ENCODE results near the gene POLH. TPM values are rescaled to one million over a fixed set of nuclear protein-coding genes. Genes with fewer than 3 reads are reported as not detected.

POLH gene
- total and polyA plus RNA-seq, 7 donors: 1.7 to 6.8 (median 5.2) TPM

- Histone ChIP-seq H3K27ac (no peak overlapping the region), H3K36me3 (ENCODE audit: insufficient read depth in 1 of 2, low read depth in 1 of 2) (peaks cover 0 to 74% of the 10 kb centered on the region in 2 donors), H3K9me3 (no peaks in the 10 kb centered on the region), H3K27me3 (ENCODE audit: insufficient read depth in 3 of 3, low read length in 2 of 3) (no peaks in the 10 kb centered on the region), H3K4me1 (no peaks in the 10 kb centered on the region), H3K4me3 (no peak overlapping the region)
- intact Hi-C loops (cut with DNase I): loop anchor here in 1 of 2 donors (2.0 kb wide), 1 partner anchor 470 kb away; no protein-coding TSS in a partner anchor
- 76 to 82% (median 76%) methylated on average over 1 of the region's 1 CpG for WGBS, 3 donors
- ATAC-seq: no peak
- no peak for TF ChIP-seq CTCF (IDR thresholded peaks at IDR 0.05)
- DNase-seq: no peak
These were observed 32.8 kb downstream of the POLH start for GRCh38 chr6:43608807-43609206.

- Histone ChIP-seq H3K27me3 (ENCODE audit: insufficient read depth in 3 of 3, low read length in 2 of 3) (no peaks in the 10 kb centered on the region), H3K4me3 (no peak overlapping the region), H3K36me3 (ENCODE audit: insufficient read depth in 1 of 2, low read depth in 1 of 2) (peaks cover 0 to 74% of the 10 kb centered on the region in 2 donors), H3K9me3 (no peaks in the 10 kb centered on the region), H3K27ac (no peak overlapping the region), H3K4me1 (no peaks in the 10 kb centered on the region)
- TF ChIP-seq CTCF (IDR thresholded peaks at IDR 0.05): no peak
- intact Hi-C loops (cut with DNase I): loop anchor here in 1 of 2 donors (2.0 kb wide), 1 partner anchor 469 kb away; no protein-coding TSS in a partner anchor
- DNase-seq (no peak), ATAC-seq (no peak)
- 96 to 100% (median 97%) methylated on average over 1 of the region's 1 CpG for WGBS, 3 donors
These were observed 33.4 kb downstream of the POLH start for GRCh38 chr6:43609402-43609801.

GRCh38 chr6:43610431-43610830 lies 34.4 kb downstream of the POLH start:
- intact Hi-C loops (cut with DNase I): no loop called here
- Histone ChIP-seq H3K27ac (no peak overlapping the region), H3K27me3 (ENCODE audit: insufficient read depth in 3 of 3, low read length in 2 of 3) (no peaks in the 10 kb centered on the region), H3K36me3 (ENCODE audit: insufficient read depth in 1 of 2, low read depth in 1 of 2) (peaks cover 0 to 71% of the 10 kb centered on the region in 2 donors), H3K4me1 (no peaks in the 10 kb centered on the region), H3K4me3 (no peak overlapping the region), H3K9me3 (no peaks in the 10 kb centered on the region)
- WGBS, 3 donors: 92 to 98% (median 94%) methylated on average over 5 of the region's 5 CpGs
- TF ChIP-seq CTCF (IDR thresholded peaks at IDR 0.05): no peak
- ATAC-seq: no peak
- DNase-seq: no peak

- DNase-seq (no peak), ATAC-seq (no peak)
- intact Hi-C loops (cut with DNase I): no loop called here
- TF ChIP-seq CTCF (IDR thresholded peaks at IDR 0.05): no peak
- Histone ChIP-seq H3K9me3 (no peaks in the 10 kb centered on the region), H3K27ac (no peak overlapping the region), H3K4me3 (no peak overlapping the region), H3K27me3 (ENCODE audit: insufficient read depth in 3 of 3, low read length in 2 of 3) (no peaks in the 10 kb centered on the region), H3K36me3 (ENCODE audit: insufficient read depth in 1 of 2, low read depth in 1 of 2) (peaks cover 0 to 62% of the 10 kb centered on the region in 2 donors), H3K4me1 (no peaks in the 10 kb centered on the region)
- WGBS, 3 donors: 93 to 94% (median 94%) methylated on average over 6 of the region's 6 CpGs
These were observed 37.9 kb downstream of the POLH start for GRCh38 chr6:43613721-43614395.

- peak overlapping the region; percentile 11 for H3K27ac ChIP-seq
- no peaks in the 10 kb centered on the region for H3K4me1 ChIP-seq
- ATAC-seq: no peak
- no peak for DNase-seq
- H3K9me3 ChIP-seq: no peaks in the 10 kb centered on the region
- WGBS, 3 donors: 80 to 85% (median 80%) methylated on average over 3 of the region's 3 CpGs
- H3K27me3 ChIP-seq (ENCODE audit: insufficient read depth in 3 of 3, low read length in 2 of 3): no peaks in the 10 kb centered on the region
- intact Hi-C loops (cut with DNase I): no loop called here
- TF ChIP-seq CTCF (IDR thresholded peaks at IDR 0.05): no peak
- H3K4me3 ChIP-seq: no peak overlapping the region
- peaks cover 0 to 66% of the 10 kb centered on the region in 2 donors for H3K36me3 ChIP-seq (ENCODE audit: insufficient read depth in 1 of 2, low read depth in 1 of 2)
These were observed 38.4 kb downstream of the POLH start for GRCh38 chr6:43614396-43614730.

Measured in psoas muscle (tissue), 8 donors.